ENCODE results near the gene SPTLC1. TPM values are rescaled to one million over a fixed set of nuclear protein-coding genes. Genes with fewer than 3 reads are reported as not detected.
"Not testable (repeated sequence)": the region's sequence is repeated elsewhere in the genome, so short reads cannot be mapped to it uniquely, and the experiment has no call there.

SPTLC1 gene
- total and polyA plus RNA-seq, 2 experiments from 2014 or later = 42.6 to 46.0 TPM

DNA sequence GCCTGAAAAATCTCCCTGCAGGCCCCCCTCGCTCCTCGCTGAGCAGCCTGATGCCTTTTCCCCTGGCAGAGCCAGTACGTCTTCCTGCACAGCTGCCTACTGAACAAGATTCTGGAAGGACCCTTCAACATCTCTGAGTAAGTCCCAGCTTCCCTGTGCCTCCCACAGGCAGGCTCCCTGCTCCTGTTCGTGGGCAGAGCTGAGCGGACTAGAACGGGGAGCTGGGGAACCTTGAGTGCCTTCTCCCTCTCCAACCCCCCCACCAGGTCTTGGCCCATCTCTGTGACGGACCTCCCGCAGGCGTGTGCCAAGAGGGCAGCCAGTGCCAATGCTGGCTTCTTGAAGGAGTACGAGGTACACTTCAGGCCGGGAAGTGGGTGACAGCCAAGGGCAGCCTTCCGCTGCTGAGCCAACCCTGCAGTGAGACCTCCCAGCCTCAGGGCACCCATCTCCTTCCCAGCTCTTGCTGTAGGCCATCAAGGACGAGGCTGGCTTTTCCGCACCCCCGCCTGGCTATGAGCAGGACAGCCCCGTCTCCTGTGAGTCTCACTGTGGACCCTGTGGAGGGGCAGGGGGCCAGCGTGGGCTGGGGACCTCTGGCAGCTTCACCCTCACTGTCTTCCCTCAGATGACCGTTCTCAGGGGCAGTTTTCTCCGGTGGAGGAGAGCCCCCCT, 21.1 kb upstream of the SPTLC1 start:
- Histone ChIP-seq H3K27me3 (peaks cover 10% of the 10 kb centered on the region), H3K36me3 (no peaks in the 10 kb centered on the region)

DNA sequence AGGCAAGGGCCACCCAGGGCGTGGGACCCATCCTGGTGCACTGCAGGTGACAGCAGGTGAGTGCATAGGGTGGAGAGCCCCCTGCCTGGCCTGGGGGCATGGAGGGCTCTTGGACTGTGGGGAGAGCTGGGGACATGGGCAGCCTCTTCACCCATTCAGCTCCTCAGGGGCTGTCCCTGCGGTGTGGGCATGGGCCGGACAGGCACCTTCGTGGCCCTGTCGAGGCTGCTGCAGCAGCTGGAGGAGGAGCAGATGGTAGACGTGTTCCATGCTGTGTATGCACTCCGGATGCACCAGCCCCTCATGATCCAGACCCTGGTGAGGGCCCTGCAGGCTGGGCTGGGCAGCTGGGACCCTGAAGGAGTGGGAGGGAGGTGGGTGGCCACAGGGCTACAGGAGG, 20.4 kb upstream of the SPTLC1 start:
- H3K36me3 ChIP-seq = no peaks in the 10 kb centered on the region
- no peaks in the 10 kb centered on the region for H3K4me1 ChIP-seq (ENCODE audit: low read depth)
- no peak for DNase-seq (ENCODE audit: low read depth in 1 of 2, low spot score in 1 of 2)
- TF ChIP-seq, protein P1, sequence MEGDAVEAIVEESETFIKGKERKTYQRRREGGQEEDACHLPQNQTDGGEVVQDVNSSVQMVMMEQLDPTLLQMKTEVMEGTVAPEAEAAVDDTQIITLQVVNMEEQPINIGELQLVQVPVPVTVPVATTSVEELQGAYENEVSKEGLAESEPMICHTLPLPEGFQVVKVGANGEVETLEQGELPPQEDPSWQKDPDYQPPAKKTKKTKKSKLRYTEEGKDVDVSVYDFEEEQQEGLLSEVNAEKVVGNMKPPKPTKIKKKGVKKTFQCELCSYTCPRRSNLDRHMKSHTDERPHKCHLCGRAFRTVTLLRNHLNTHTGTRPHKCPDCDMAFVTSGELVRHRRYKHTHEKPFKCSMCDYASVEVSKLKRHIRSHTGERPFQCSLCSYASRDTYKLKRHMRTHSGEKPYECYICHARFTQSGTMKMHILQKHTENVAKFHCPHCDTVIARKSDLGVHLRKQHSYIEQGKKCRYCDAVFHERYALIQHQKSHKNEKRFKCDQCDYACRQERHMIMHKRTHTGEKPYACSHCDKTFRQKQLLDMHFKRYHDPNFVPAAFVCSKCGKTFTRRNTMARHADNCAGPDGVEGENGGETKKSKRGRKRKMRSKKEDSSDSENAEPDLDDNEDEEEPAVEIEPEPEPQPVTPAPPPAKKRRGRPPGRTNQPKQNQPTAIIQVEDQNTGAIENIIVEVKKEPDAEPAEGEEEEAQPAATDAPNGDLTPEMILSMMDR (IDR thresholded peaks at IDR 0.05; ENCODE audit: low read depth, low read length) = no peak
- H3K27me3 ChIP-seq = peaks cover 3% of the 10 kb centered on the region
- no peak overlapping the region for H3K27ac ChIP-seq
- H3K9me3 ChIP-seq (ENCODE audit: low read depth) = no peaks in the 10 kb centered on the region
- no peak overlapping the region for H3K4me3 ChIP-seq

More for the DNA sequence above, 21.1 kb upstream of the SPTLC1 start:
- TF ChIP-seq, protein P1 (IDR thresholded peaks at IDR 0.05; ENCODE audit: low read depth, low read length) = no peak
- Histone ChIP-seq H3K27ac (no peak overlapping the region), H3K4me3 (no peak overlapping the region), H3K4me1 (ENCODE audit: low read depth) (no peaks in the 10 kb centered on the region), H3K9me3 (ENCODE audit: low read depth) (no peaks in the 10 kb centered on the region)
- no peak for DNase-seq (ENCODE audit: low read depth in 1 of 2, low spot score in 1 of 2)

DNA sequence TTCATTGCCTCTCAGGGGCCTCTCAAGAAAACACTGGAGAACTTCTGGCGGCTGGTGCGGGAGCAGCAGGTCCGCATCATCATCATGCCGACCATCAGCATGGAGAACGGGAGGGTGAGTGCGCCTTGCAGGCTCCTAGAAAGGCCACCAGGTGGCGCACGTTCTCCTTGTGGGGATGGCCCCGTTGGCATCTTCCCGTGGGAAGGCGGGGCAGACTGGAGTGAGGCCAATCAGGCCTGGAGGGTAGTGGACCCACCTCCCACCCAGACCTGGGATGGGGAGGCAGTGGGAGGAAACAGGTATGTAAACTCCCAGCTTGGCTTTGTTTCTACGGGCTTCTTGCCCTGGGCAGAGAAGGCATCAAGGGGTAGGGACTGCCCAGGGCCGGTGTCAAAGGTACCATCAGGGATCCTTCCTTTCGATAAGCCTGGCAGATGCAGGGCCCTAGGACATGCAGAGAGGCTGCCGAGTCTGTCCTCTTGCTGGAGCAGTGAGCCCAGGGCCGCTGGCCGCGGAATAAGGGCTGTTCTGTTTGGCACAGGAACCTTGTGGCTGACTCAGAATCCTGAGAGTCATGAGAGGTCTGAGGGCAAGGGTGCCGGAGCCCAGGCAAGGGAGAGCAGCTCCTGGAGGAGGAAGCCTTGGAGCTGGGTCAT, 18.9 kb upstream of the SPTLC1 start:
- TF ChIP-seq, protein P1 (IDR thresholded peaks at IDR 0.05; ENCODE audit: low read depth, low read length) = peak; percentile 95
- H3K4me3 ChIP-seq = no peak overlapping the region

DNA sequence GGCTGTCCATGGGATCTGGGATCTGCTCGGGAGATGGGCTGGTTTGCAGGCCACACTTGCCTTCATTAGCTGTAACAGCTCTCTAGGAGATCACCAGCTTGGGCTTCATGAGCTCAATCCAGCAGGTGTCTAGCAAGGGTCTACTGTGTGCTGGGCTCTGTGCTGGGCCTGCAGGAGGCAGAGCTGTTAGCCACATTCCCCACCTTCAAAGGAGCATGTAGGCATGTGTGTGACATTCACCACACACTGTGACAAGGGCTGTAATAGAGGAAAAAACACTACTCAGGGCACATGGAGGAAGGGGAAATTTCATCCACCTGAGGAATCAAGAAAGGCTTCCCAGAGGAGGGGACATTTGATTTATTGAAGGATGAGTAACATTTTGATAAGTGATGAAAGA, 17.7 kb upstream of the SPTLC1 start:
- not testable (repeated sequence) for DNase-seq (ENCODE audit: low read depth in 1 of 2, low spot score in 1 of 2); H3K36me3 ChIP-seq; H3K4me3 ChIP-seq; H3K4me1 ChIP-seq (ENCODE audit: low read depth); H3K27ac ChIP-seq; H3K27me3 ChIP-seq; H3K9me3 ChIP-seq (ENCODE audit: low read depth)

More for the DNA sequence above, 18.9 kb upstream of the SPTLC1 start:
- Histone ChIP-seq H3K4me1 (ENCODE audit: low read depth) (no peaks in the 10 kb centered on the region), H3K27me3 (no peaks in the 10 kb centered on the region), H3K36me3 (no peaks in the 10 kb centered on the region), H3K9me3 (ENCODE audit: low read depth) (no peaks in the 10 kb centered on the region), H3K27ac (no peak overlapping the region)
- peak; percentile 84 to 90 for DNase-seq (ENCODE audit: low read depth in 1 of 2, low spot score in 1 of 2)

DNA sequence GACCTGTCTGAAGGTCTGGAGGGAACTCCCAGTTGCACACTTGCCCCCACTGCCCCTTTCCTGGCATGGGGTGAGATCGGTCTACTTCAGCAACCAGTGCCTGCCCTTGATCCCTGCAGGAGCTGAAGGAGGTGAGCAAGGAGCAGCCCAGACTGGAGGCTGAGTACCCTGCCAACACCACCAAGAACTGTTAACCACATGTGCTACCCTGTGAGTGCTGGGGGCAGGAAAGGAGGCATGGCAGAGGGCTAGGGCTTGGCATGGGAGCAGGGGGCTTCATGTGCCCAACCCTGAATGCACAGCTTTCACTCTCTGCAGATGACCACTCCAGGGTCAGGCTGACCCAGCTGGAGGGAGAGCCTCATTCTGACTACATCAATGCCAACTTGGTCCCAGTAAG, 17.3 kb upstream of the SPTLC1 start:
- no peaks in the 10 kb centered on the region for H3K4me1 ChIP-seq (ENCODE audit: low read depth)
- H3K4me3 ChIP-seq = no peak overlapping the region
- no peaks in the 10 kb centered on the region for H3K27me3 ChIP-seq
- H3K36me3 ChIP-seq = no peaks in the 10 kb centered on the region
- H3K9me3 ChIP-seq (ENCODE audit: low read depth) = no peaks in the 10 kb centered on the region
- no peak overlapping the region for H3K27ac ChIP-seq
- no peak for DNase-seq (ENCODE audit: low read depth in 1 of 2, low spot score in 1 of 2)
- TF ChIP-seq, protein P1 (IDR thresholded peaks at IDR 0.05; ENCODE audit: low read depth, low read length) = no peak

DNA sequence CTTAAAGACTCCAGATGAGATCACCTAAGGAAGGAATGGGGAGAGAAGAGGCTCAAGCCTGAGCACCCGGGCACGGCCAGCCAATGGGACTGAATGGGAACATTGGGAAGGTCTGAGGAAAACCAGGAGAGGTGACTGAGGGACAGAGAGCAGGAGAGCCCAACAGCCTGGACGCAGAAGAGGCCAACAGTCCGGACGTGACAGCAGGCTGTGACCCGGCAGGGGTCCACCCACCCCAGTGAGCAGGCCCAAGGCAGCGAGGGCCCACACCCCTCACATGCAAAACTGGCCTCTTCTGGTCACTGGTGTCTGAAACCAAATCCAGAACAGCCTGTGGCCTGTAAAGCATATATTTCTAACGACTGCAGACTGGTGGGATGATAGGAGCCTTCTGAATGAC, 7.6 kb upstream of the SPTLC1 start:
- H3K36me3 ChIP-seq = no peaks in the 10 kb centered on the region
- TF ChIP-seq, protein P1 (IDR thresholded peaks at IDR 0.05; ENCODE audit: low read depth, low read length) = no peak
- no peaks in the 10 kb centered on the region for H3K4me1 ChIP-seq (ENCODE audit: low read depth)
- no peaks in the 10 kb centered on the region for H3K27me3 ChIP-seq
- no peak overlapping the region for H3K4me3 ChIP-seq
- DNase-seq (ENCODE audit: low read depth in 1 of 2, low spot score in 1 of 2) = no peak
- H3K9me3 ChIP-seq (ENCODE audit: low read depth) = no peaks in the 10 kb centered on the region
- no peak overlapping the region for H3K27ac ChIP-seq

Measured in cardiac muscle cell (in vitro differentiated cells and primary cell).